Activated CD8-positive, alpha-beta memory T cell treated with anti-CD3 and anti-CD28 coated beads for 36 hours (primary cell): ENCODE results near the gene PAM16. TPM values are rescaled to one million over a fixed set of nuclear protein-coding genes. Genes with fewer than 3 reads are reported as not detected.
"Not testable (repeated sequence)": the region's sequence is repeated elsewhere in the genome, so short reads cannot be mapped to it uniquely, and the experiment has no call there.

Experiments
- CTCF ChIA-PET: fragments of 350-600 bp; sonication (Branson Sonifier 250); formaldehyde crosslinking; loops from one replicate; lab custom pipeline; 2021; ENCODE audit warnings: antibody characterized with exemption; lab: Charles Lee
- POLR2A ChIA-PET: fragments of 350-600 bp; sonication (Branson Sonifier 250); formaldehyde crosslinking; loops from one replicate; lab custom pipeline; 2021; ENCODE audit warnings: antibody characterized with exemption; lab: Charles Lee
- total RNA-seq, 2 experiments: library from RNA; stranded (reverse); gene quantifications; one replicate each; pipeline ENCODE4 v1.2.3, GENCODE V29; 2021

Gene PAM16
- 10 to 100 TPM; 72.6 to 73.8 TPM for total RNA-seq

- ChIA-PET POLR2A (interaction anchor here (0.6 to 1.3 kb wide), 5 partner anchors 19 to 1226 kb away, joined by 3 to 5 read pairs (median 3); partner anchors contain the start of genes ANKS3 and DNAAF8), CTCF (interaction anchor here (0.6 to 2.5 kb wide), 8 partner anchors 21 to 99 kb away, joined by 3 to 13 read pairs (median 4); no protein-coding TSS in a partner anchor)
These were observed at the start of gene PAM16 for GRCh38 chr16:4350787-4351659. TSS of gene PAM16 (minus strand) at chr16:4351321. CDS start at chr16:4351234, 87 bp downstream.

- ChIA-PET CTCF (interaction anchor here (0.7 to 2.2 kb wide), 2 partner anchors 14 to 282 kb away, joined by 3 to 6 read pairs; no protein-coding TSS in a partner anchor), POLR2A (no interaction called here)
These were observed 48.0 kb upstream of the PAM16 start for GRCh38 chr16:4399001-4399730.

GRCh38 chr16:4395055-4395726 is 44.1 kb upstream of the PAM16 start:
- CTCF ChIA-PET, result interaction anchor here (7.8 kb wide), 1 partner anchor 8 kb away, joined by 45 read pairs; no protein-coding TSS in a partner anchor
- POLR2A ChIA-PET, result no interaction called here

- CTCF ChIA-PET, result interaction anchor here (1.3 to 7.8 kb wide), 2 partner anchors 9 to 44 kb away, joined by 3 to 45 read pairs; no protein-coding TSS in a partner anchor
- POLR2A ChIA-PET, result not testable (repeated sequence)
These were observed 42.7 kb upstream of the PAM16 start for GRCh38 chr16:4393850-4394249.

GRCh38 chr16:4393240-4393600 is 42.1 kb upstream of the PAM16 start:
- ChIA-PET CTCF (interaction anchor here (1.3 to 7.8 kb wide), 2 partner anchors 10 to 43 kb away, joined by 3 to 45 read pairs; no protein-coding TSS in a partner anchor), POLR2A (no interaction called here)

GRCh38 chr16:4392382-4393239 is 41.5 kb upstream of the PAM16 start:
- POLR2A ChIA-PET, result no interaction called here

GRCh38 chr16:4391631-4392381 is 40.7 kb upstream of the PAM16 start:
- CTCF ChIA-PET, result interaction anchor here (7.8 kb wide), 1 partner anchor 11 kb away, joined by 45 read pairs; no protein-coding TSS in a partner anchor
- POLR2A ChIA-PET, result no interaction called here

More at GRCh38 chr16:4392382-4393239, 41.5 kb upstream of the PAM16 start:
- CTCF ChIA-PET, result interaction anchor here (0.6 to 7.8 kb wide), 3 partner anchors 10 to 43 kb away, joined by 3 to 45 read pairs (median 3); no protein-coding TSS in a partner anchor

GRCh38 chr16:4390266-4391260 is 39.4 kb upstream of the PAM16 start:
- ChIA-PET CTCF (interaction anchor here (7.8 kb wide), 1 partner anchor 12 kb away, joined by 45 read pairs; no protein-coding TSS in a partner anchor), POLR2A (no interaction called here)

GRCh38 chr16:4389051-4389955 is 38.2 kb upstream of the PAM16 start:
- ChIA-PET POLR2A (no interaction called here), CTCF (interaction anchor here (7.8 kb wide), 1 partner anchor 13 kb away, joined by 45 read pairs; no protein-coding TSS in a partner anchor)

- CTCF ChIA-PET, result interaction anchor here (7.8 kb wide), 1 partner anchor 14 kb away, joined by 45 read pairs; no protein-coding TSS in a partner anchor
These were observed 37.3 kb upstream of the PAM16 start for GRCh38 chr16:4388271-4389021.

GRCh38 chr16:4387781-4388180 is 36.7 kb upstream of the PAM16 start:
- POLR2A ChIA-PET, result no interaction called here
- CTCF ChIA-PET, result interaction anchor here (7.8 kb wide), 1 partner anchor 15 kb away, joined by 45 read pairs; no protein-coding TSS in a partner anchor

More at GRCh38 chr16:4388271-4389021, 37.3 kb upstream of the PAM16 start:
- POLR2A ChIA-PET, result no interaction called here

- CTCF ChIA-PET, result no interaction called here
- POLR2A ChIA-PET, result no interaction called here
These were observed 35.9 kb upstream of the PAM16 start for GRCh38 chr16:4386951-4387565.

- ChIA-PET POLR2A (interaction anchor here (1.0 kb wide), 1 partner anchor 14 kb away, joined by 4 read pairs; no protein-coding TSS in a partner anchor), CTCF (no interaction called here)
These were observed 35.3 kb upstream of the PAM16 start for GRCh38 chr16:4386451-4386805.
